HUES6 (cell line): ENCODE measurements around the gene DCLK2.

ENCODE experiments used
- H3K27ac ChIP-seq: 2 replicates; pipeline ENCODE4 v1.7.0; 2013; ENCODE audit warnings: low read depth, mild to moderate bottlenecking, low read length, inconsistent platforms
- H3K27me3 ChIP-seq: 2 replicates; pipeline ENCODE4 v1.6.1; 2013; ENCODE audit warnings: low read length; ENCODE audit not compliant: control insufficient read depth, insufficient read depth
- H3K36me3 ChIP-seq: 2 replicates; pipeline ENCODE4 v1.6.1; 2013; ENCODE audit warnings: low read length; ENCODE audit not compliant: control insufficient read depth, insufficient read depth
- H3K4me1 ChIP-seq: 2 replicates; pipeline ENCODE4 v1.6.1; 2013; ENCODE audit warnings: low read length; ENCODE audit not compliant: control insufficient read depth, insufficient read depth
- H3K4me3 ChIP-seq: 2 replicates; pipeline ENCODE4 v1.5.1; 2013; ENCODE audit warnings: low read depth, low read length
- H3K9ac ChIP-seq: one replicate; pipeline ENCODE4 v1.6.1; 2013; ENCODE audit warnings: mild to moderate bottlenecking, low read length
- H3K9me3 ChIP-seq: 2 replicates; pipeline ENCODE4 v1.6.1; 2013; ENCODE audit warnings: low read depth, low read length; ENCODE audit not compliant: control insufficient read depth, insufficient read depth

Gene DCLK2

DNA sequence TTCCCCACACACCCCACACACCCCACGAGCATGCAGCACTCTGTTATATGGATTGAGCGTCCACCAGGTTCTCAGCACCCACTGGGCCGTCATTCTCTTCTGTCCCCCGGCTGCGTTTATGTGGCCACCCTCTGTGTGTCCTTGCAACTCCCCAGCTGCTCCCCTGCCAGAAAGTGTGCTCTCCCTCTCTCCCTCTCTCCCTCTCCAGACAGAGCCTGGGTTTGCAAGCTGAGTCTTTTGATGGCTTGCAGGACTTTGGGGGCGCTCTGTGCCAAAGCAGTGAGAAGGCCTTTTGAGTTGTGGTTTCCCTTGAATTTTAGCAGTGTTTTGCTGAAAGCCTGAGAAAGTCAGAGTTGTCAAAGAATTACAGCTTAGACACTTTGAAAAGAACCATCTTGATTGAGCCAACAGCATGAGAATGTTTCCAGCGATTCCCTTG is 173.5 kb downstream of the DCLK2 start:
- H3K9me3 ChIP-seq: peaks cover 4% of the 10 kb centered on the region; the same call in 1 of the 2 replicates
- no peak overlapping the region for H3K27ac ChIP-seq
- no peak overlapping the region for H3K4me3 ChIP-seq
- H3K4me1 ChIP-seq: peaks cover 12% of the 10 kb centered on the region
- no peaks in the 10 kb centered on the region for H3K27me3 ChIP-seq
- no peak overlapping the region for H3K9ac ChIP-seq
- no peaks in the 10 kb centered on the region for H3K36me3 ChIP-seq

DNA sequence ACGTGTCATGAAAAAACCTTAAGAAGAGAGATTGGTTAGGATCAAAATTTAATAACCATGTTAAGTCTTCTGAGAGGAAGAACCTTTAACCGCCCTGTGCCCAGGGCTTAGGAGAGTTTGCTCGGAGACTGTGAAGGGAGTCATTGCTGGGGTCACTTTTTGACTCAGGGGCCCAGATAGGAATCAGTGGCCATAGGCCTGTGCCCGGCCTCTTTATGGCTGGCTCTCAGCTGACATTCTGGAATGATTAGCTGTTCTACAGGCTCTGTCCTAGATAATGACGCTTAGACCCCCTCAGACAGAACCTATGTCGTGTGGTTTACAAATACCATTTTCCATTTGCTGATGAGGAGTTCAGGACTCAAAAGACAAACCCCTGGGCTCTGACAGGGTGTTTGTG is 174.1 kb downstream of the DCLK2 start:
- no peaks in the 10 kb centered on the region for H3K27me3 ChIP-seq
- H3K4me1 ChIP-seq: peaks cover 13% of the 10 kb centered on the region
- H3K9ac ChIP-seq: no peak overlapping the region
- peaks cover 4% of the 10 kb centered on the region; the same call in 1 of the 2 replicates for H3K9me3 ChIP-seq
- no peak overlapping the region for H3K4me3 ChIP-seq
- no peaks in the 10 kb centered on the region for H3K36me3 ChIP-seq
- H3K27ac ChIP-seq: no peak overlapping the region

- Histone ChIP-seq H3K9me3 (peaks cover 4% of the 10 kb centered on the region; the same call in 1 of the 2 replicates), H3K9ac (no peak overlapping the region), H3K27me3 (no peaks in the 10 kb centered on the region), H3K36me3 (no peaks in the 10 kb centered on the region), H3K4me3 (no peak overlapping the region), H3K27ac (no peak overlapping the region), H3K4me1 (peaks cover 15% of the 10 kb centered on the region)
Observed at GRCh38 chr4:150252741-150253140, 174.5 kb downstream of the DCLK2 start.

DNA sequence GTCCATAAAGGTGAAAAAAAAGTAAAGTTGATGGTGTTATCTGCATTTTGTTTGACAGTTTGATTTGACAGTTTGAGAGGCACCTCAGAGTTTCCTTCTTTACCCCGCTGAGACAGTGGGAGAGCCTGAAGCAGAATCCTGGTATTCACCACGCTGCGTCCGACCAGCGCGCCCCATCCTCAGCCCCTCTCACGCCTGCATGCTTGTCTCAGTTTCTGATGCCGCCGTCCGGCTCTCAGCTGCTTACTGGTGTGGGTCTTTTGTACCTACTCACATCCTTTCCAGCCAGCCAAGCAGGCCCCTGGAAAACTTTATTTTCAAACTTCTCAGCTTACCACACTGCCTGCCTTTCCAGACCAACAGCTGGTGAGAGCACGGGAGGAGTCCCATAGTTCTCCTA is 175.2 kb downstream of the DCLK2 start:
- no peak overlapping the region for H3K27ac ChIP-seq
- no peaks in the 10 kb centered on the region for H3K36me3 ChIP-seq
- H3K27me3 ChIP-seq: no peaks in the 10 kb centered on the region
- H3K9ac ChIP-seq: no peak overlapping the region
- no peak overlapping the region for H3K4me3 ChIP-seq
- H3K4me1 ChIP-seq: peaks cover 15% of the 10 kb centered on the region
- H3K9me3 ChIP-seq: peaks cover 4% of the 10 kb centered on the region; the same call in 1 of the 2 replicates

GRCh38 chr4:150253965-150254630 is 175.9 kb downstream of the DCLK2 start:
- Histone ChIP-seq H3K27ac (no peak overlapping the region), H3K9me3 (peaks cover 4% of the 10 kb centered on the region; the same call in 1 of the 2 replicates), H3K4me1 (peaks cover 17% of the 10 kb centered on the region), H3K9ac (no peak overlapping the region), H3K36me3 (no peaks in the 10 kb centered on the region), H3K27me3 (no peaks in the 10 kb centered on the region), H3K4me3 (no peak overlapping the region)

DNA sequence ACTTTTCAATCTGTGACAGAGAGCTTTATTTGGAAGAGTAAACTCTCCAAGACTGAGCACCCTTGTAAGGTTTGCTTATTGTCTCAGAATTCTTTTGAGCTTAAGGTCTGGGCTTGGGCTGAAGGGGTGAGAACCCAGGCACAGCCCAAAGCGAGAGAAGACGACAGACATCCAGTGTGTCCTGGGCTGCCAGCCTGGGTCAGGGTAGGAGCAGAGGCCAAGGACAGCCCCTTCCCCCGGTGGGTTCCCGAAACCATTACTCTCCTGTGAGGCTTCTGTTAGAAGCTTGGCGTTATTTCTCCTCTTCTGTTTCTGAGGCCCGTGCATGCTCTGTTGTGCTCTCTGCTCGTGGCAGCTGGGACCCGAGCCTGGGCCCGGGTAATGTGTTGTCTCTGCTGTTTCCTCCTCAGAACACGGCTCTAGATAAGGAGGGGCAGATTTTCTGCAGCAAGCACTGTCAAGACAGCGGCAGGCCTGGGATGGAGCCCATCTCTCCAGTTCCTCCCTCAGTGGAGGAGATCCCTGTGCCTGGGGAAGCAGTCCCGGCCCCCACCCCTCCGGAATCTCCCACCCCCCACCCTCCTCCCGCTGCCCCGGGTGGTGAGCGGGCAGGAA is 177.5 kb downstream of the DCLK2 start:
- H3K9me3 ChIP-seq: peaks cover 4% of the 10 kb centered on the region; the same call in 1 of the 2 replicates
- no peak overlapping the region for H3K27ac ChIP-seq
- H3K9ac ChIP-seq: no peak overlapping the region
- no peak overlapping the region for H3K4me3 ChIP-seq
- no peaks in the 10 kb centered on the region for H3K27me3 ChIP-seq
- H3K36me3 ChIP-seq: no peaks in the 10 kb centered on the region
- H3K4me1 ChIP-seq: peaks cover 22% of the 10 kb centered on the region

DNA sequence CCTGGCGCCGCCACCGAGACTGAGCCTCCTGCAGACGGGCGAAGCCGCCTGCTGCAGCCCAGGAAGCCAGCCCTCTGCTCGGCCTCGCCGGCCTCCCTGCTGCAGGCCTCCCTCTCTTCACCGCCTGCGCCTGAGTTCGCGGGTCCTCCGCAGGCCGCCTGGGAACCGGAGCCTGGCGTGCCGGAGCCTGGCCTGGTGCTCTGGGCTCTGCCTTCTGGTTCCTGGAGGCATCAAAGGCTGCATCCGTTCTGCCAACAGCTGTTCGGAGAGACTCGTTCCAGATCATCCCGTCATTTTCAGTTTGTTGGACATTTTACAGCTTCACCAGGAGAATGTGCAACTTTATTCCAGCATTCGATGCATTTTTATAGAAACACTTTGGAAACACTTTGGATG is 178.0 kb downstream of the DCLK2 start:
- Histone ChIP-seq H3K27ac (no peak overlapping the region), H3K9ac (no peak overlapping the region), H3K36me3 (no peaks in the 10 kb centered on the region), H3K4me3 (no peak overlapping the region), H3K27me3 (no peaks in the 10 kb centered on the region), H3K9me3 (peaks cover 4% of the 10 kb centered on the region; the same call in 1 of the 2 replicates), H3K4me1 (peaks cover 22% of the 10 kb centered on the region)

GRCh38 chr4:150256841-150257730 is 178.8 kb downstream of the DCLK2 start:
- Histone ChIP-seq H3K9me3 (peaks cover 4% of the 10 kb centered on the region; the same call in 1 of the 2 replicates), H3K4me1 (peaks cover 22% of the 10 kb centered on the region), H3K9ac (no peak overlapping the region), H3K36me3 (no peaks in the 10 kb centered on the region), H3K27ac (no peak overlapping the region), H3K4me3 (no peak overlapping the region), H3K27me3 (no peaks in the 10 kb centered on the region)

DNA sequence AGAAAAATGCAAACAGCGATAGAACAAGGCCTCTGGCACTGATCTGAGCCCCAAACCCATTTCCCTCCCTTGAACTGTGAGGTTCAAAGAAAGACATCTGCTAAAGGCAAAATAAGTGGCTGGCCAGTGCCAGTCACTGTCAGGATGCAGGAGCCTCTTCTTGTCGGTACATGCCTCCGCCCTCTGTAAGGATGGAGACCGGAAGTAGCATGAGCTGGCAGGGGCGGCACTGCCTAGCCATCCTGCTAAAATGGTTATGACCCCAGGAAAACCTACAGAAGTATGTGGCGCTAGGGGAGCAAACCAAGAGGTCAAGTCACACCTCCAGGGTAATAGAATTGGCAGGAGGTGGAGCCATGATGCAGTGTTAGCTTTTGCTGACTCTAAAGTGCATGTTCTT is 180.3 kb downstream of the DCLK2 start:
- Histone ChIP-seq H3K36me3 (no peaks in the 10 kb centered on the region), H3K27me3 (no peaks in the 10 kb centered on the region), H3K4me1 (peaks cover 22% of the 10 kb centered on the region), H3K9ac (no peak overlapping the region), H3K9me3 (peaks cover 4% of the 10 kb centered on the region; the same call in 1 of the 2 replicates), H3K27ac (no peak overlapping the region), H3K4me3 (no peak overlapping the region)

DNA sequence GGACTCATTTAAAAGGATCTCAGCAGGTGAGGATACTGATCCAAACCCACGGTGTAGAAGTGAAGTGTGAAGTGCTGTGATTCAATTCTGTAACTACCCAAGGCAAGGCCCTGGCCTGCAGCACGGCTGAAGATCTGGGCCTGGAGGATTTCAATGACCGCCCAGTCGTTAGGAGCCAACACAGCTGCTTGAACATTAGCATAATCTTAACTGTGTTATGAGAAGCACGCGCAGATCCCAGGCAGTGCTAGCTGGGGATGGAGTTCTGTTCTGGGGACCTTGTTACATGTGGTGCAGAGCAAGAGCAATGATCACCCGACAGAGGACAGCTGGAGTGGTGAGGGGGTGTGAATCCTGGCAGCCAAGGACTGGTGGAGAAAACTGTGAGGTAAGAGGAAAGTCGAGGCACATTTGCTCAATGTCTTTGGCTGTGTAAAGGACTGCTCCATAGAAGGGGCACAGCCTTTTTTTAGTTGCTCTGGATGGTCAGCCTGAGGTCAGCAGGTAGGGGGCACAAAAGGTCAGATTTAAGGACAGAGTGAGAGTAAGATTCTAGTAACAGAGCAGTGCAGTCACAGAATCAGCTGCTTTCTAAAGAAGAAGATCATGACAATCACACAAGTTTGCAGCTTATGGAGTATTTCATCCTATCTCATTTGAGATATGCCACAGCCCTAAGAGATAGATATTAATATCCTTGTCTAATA is 181.8 kb downstream of the DCLK2 start:
- H3K27ac ChIP-seq: no peak overlapping the region
- no peaks in the 10 kb centered on the region for H3K36me3 ChIP-seq
- H3K9ac ChIP-seq: no peak overlapping the region
- no peaks in the 10 kb centered on the region for H3K27me3 ChIP-seq
- no peak overlapping the region for H3K4me3 ChIP-seq
- peaks cover 22% of the 10 kb centered on the region for H3K4me1 ChIP-seq
- H3K9me3 ChIP-seq: no peaks in the 10 kb centered on the region
